Subcutaneous abdominal adipose tissue (tissue), 5 donors: ENCODE measurements around the gene GPC6.

Experiments
- H3K27ac ChIP-seq: one replicate; pipeline ENCODE4 v1.7.0; 2013; ENCODE audit warnings: low read depth, mild to moderate bottlenecking, inconsistent platforms, low read length, moderate library complexity
- H3K27me3 ChIP-seq, 5 donors: one replicate each; pipeline ENCODE4 v1.7.0; 2013; ENCODE audit warnings: low read length in 5 of 5, inconsistent platforms in 1 of 5; ENCODE audit not compliant: control insufficient read depth in 5 of 5, insufficient read depth in 4 of 5
- H3K36me3 ChIP-seq, 5 donors: one replicate each; pipeline ENCODE4 v1.7.0; 2013; ENCODE audit warnings: low read length in 5 of 5; ENCODE audit not compliant: control insufficient read depth in 5 of 5, insufficient read depth in 5 of 5
- H3K4me1 ChIP-seq, 5 donors: one replicate each; pipeline ENCODE4 v1.7.0; 2013; ENCODE audit warnings: low read length in 5 of 5, mild to moderate bottlenecking in 3 of 5, moderate library complexity in 1 of 5; ENCODE audit not compliant: control insufficient read depth in 5 of 5, insufficient read depth in 5 of 5
- H3K4me3 ChIP-seq, 5 donors: one replicate each; pipeline ENCODE4 v1.7.0; 2013; ENCODE audit warnings: low read length in 5 of 5, low read depth in 1 of 5
- H3K9ac ChIP-seq, 5 donors: one replicate each; pipeline ENCODE4 v1.7.0; 2013; ENCODE audit warnings: low read length in 5 of 5, mild to moderate bottlenecking in 4 of 5, moderate library complexity in 3 of 5
- H3K9me3 ChIP-seq, 5 donors: one replicate each; pipeline ENCODE4 v1.7.0; 2013; ENCODE audit warnings: low read length in 5 of 5; ENCODE audit not compliant: control insufficient read depth in 5 of 5
- donor health status: healthy.
- donor health status: healthy.
- donor health status: healthy.
- donor health status: healthy.
- donor health status: healthy.

GPC6 gene

DNA sequence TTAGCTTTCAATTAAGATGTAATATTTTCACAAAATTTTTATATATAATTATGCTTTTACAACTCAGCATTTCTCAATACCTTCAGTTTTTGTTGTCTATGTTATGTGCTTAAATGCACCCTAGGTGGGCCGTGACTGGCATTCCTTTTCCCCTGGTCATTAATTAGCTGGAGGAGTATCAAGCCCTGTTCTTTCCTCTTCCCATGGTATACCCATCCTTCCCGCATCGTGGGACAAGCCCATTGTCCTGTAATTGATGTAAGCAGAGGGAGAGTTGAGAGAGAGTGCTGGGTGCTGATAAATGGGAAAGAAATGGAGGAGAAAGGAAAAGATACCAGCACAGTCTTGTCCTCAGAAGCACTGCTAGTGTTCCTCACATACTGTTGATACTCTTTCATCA, 591.7 kb downstream of the GPC6 start:
- Histone ChIP-seq H3K36me3 (no peaks in the 10 kb centered on the region), H3K27ac (no peak overlapping the region), H3K4me3 (no peak overlapping the region), H3K27me3 (no peaks in the 10 kb centered on the region), H3K9me3 (no peaks in the 10 kb centered on the region), H3K9ac (no peak overlapping the region), H3K4me1 (no peaks in the 10 kb centered on the region)

DNA sequence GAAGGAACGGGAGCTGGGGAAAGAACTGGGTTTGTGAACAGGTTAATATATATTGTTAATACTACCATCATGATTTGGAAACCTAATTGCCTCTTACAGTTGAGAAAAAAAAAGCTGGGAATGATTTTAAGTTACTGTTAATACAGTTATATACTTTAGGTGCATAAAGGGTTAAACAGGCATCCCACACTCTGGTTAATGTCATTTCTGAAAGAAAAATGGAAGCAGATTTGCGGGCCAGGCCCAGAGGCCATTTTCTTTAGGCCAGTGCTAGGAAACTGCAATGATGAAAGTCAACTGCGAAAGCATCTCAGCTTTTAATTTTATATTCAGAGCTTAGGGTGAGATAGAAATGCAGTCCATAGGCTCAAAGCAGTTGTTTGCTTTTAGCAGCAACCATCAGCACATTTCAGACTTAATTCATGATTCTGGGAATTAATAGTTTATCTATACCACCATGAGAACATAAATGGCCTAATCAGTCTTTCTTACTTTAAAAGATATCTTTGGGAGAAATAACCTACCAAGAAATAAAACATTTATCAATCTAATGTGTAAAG, 592.8 kb downstream of the GPC6 start:
- H3K36me3 ChIP-seq, result no peaks in the 10 kb centered on the region
- H3K9ac ChIP-seq, result no peak overlapping the region
- no peak overlapping the region for H3K27ac ChIP-seq
- no peaks in the 10 kb centered on the region for H3K4me1 ChIP-seq
- H3K4me3 ChIP-seq, result no peak overlapping the region
- no peaks in the 10 kb centered on the region for H3K9me3 ChIP-seq
- H3K27me3 ChIP-seq, result no peaks in the 10 kb centered on the region

DNA sequence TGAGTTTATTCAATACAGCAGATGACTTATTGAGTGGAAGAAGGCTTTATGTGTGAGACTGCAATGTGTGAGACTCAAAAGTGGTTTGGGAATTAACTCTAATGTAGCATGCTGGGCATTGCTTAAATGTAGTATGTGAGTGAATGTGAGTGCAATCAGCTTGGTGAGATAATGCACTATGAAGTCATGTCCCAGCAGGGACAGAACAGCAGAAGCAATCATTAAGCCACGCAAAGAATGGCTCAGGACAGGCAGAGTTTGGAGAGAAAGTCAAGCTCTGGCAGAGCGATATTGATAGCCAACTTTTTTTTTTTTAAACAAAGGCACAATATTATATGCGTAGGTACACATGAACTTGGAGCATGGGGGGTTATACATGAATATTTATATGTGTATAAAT, 597.7 kb downstream of the GPC6 start:
- H3K36me3 ChIP-seq, result no peaks in the 10 kb centered on the region
- no peak overlapping the region for H3K27ac ChIP-seq
- H3K4me1 ChIP-seq, result no peaks in the 10 kb centered on the region
- H3K27me3 ChIP-seq, result no peaks in the 10 kb centered on the region
- no peaks in the 10 kb centered on the region for H3K9me3 ChIP-seq
- H3K4me3 ChIP-seq, result no peak overlapping the region
- no peak overlapping the region for H3K9ac ChIP-seq

DNA sequence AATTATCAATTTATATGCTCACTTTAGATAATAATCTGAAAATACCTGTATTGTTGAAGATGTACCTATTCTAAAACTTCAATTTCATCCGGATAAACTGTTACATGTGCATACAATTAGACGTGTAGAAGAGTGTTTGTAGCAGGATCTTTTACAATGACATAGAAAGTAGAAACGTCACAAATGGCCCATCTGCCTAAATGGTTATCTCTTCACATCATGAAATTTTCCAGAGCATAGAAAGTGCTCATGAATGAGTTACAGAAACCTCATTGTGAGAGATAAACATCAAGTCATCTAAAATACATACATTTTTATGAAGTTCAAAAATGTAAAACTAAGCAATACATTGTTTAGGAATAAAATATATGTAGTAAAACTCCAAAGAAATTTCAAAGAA, 607.4 kb downstream of the GPC6 start:
- no peak overlapping the region for H3K9ac ChIP-seq
- no peaks in the 10 kb centered on the region for H3K4me1 ChIP-seq
- no peaks in the 10 kb centered on the region for H3K9me3 ChIP-seq
- H3K27ac ChIP-seq, result no peak overlapping the region
- H3K27me3 ChIP-seq, result no peaks in the 10 kb centered on the region
- H3K36me3 ChIP-seq, result peaks cover 0 to 5% (median 0%) of the 10 kb centered on the region in 5 donors
- H3K4me3 ChIP-seq, result no peak overlapping the region

DNA sequence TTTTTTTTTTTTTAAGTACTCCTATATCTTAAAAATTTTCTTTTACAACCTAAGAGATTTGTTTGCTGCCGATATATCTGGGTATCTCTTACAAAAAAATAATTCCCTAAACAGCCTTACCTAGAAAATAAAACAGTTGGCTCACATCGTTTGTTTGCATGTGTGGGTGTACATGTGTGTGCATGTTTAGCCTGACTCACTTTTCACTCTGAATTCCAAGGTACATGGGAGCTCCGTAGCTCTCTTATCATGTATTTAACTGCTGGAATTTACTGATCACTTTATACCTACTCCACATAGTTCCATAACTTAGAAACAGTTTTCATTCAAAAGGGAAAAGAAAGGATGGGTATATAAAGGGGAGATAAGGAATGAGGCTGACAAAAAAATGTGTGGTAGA, 616.5 kb downstream of the GPC6 start:
- H3K9ac ChIP-seq, result no peak overlapping the region
- H3K27ac ChIP-seq, result no peak overlapping the region
- no peaks in the 10 kb centered on the region for H3K4me1 ChIP-seq
- no peaks in the 10 kb centered on the region for H3K9me3 ChIP-seq
- no peak overlapping the region for H3K4me3 ChIP-seq
- H3K36me3 ChIP-seq, result no peaks in the 10 kb centered on the region
- no peaks in the 10 kb centered on the region for H3K27me3 ChIP-seq

DNA sequence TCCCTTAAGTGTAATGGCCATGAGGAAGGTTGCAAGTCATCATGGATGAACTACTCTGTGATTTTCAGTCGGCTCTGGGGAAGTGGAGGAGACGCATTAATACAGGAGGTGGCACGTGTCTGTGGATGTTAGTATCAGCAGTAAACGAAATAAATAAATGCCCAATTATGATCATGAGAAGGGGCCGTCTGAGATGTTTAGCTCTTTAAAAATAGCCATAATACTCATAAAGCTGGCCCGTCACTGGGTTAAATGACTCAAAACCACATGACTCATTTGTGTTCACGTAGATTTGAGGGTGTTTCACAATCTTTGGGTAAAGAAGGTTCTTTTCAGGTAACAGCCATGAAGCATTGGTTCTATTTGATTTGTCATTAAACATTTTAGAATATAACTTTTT, 620.6 kb downstream of the GPC6 start:
- no peak overlapping the region for H3K4me3 ChIP-seq
- H3K27ac ChIP-seq, result no peak overlapping the region
- no peaks in the 10 kb centered on the region for H3K27me3 ChIP-seq
- no peaks in the 10 kb centered on the region for H3K36me3 ChIP-seq
- H3K9ac ChIP-seq, result no peak overlapping the region
- H3K9me3 ChIP-seq, result no peaks in the 10 kb centered on the region
- no peaks in the 10 kb centered on the region for H3K4me1 ChIP-seq

DNA sequence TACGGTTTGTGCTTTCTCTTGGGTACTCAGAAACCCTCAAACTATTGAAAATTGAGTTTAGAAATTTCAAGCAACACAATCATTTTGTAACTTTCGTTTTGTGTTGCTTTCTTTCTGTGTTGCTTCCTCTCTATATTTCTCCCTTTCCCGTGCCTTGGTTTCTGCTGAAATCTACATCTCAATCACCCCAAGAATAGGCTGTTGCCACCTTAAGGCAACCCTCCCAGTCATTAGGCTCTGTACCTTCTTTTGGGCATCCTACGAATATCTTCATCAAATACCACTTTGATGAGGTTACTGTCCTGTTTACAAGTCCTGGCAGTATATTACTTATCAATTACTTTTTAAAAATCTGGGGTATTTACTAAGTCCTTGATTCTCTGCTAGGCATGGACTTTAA, 621.6 kb downstream of the GPC6 start:
- Histone ChIP-seq H3K9ac (no peak overlapping the region), H3K27ac (no peak overlapping the region), H3K4me1 (no peaks in the 10 kb centered on the region), H3K36me3 (no peaks in the 10 kb centered on the region), H3K4me3 (no peak overlapping the region), H3K27me3 (no peaks in the 10 kb centered on the region), H3K9me3 (no peaks in the 10 kb centered on the region)

DNA sequence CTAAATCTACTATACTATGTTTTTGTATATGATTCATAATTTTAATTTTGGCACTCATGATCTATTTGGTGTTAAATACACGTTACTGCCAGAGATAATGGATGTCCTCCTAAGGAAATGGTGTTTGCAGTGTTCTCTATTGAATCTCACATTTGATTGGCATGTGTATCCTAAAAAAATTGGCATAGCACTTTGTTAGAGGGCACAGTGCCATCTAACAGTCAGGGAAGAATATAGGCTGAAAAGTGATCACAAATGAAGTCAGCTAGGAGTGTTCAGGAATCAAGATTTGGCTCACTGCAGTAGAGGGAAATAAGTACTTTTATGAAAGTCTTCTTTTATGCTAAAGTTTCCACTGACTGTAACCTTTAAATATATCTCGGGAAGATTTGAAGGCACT, 624.6 kb downstream of the GPC6 start:
- Histone ChIP-seq H3K9me3 (no peaks in the 10 kb centered on the region), H3K4me1 (no peaks in the 10 kb centered on the region), H3K9ac (no peak overlapping the region), H3K36me3 (no peaks in the 10 kb centered on the region), H3K27ac (no peak overlapping the region), H3K27me3 (no peaks in the 10 kb centered on the region), H3K4me3 (no peak overlapping the region)

DNA sequence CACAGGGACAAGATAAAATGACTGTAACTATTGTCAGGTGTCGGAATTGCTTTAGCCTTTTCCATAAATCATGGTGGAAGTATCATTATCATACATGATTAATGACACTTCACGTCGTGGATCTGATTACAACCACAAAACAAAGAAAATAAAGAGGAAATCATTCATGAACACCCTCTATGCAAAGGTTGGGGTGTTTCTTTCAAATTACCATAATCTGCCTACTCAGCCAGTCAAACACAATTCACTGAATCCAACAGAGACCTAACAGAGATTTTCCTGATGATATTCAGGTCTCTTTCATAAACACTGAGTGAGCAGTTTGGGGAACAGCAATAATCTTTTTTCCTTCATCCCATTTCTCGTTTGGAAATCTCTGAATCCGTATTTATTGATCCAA, 627.3 kb downstream of the GPC6 start:
- Histone ChIP-seq H3K36me3 (no peaks in the 10 kb centered on the region), H3K4me3 (no peak overlapping the region), H3K27me3 (no peaks in the 10 kb centered on the region), H3K9me3 (no peaks in the 10 kb centered on the region), H3K27ac (no peak overlapping the region), H3K9ac (no peak overlapping the region), H3K4me1 (no peaks in the 10 kb centered on the region)

DNA sequence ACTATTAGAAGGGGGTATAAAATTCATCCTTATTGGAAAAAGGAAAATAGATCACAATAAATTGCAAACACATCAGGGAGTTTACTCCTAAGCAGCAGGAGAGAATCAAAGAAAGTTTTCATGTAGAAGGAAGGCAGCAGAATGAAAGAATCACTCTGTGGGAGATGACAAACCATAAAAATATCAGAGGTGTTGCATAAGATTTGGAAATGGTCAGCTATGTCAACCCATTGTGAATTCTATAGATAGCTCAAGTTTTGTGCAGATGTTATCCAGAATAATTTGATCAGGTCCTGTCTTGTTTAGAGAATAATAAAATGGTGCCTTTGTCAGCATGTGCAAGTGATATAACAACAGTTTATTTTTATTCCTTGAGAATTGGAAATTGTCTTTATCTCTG, 630.5 kb downstream of the GPC6 start:
- Histone ChIP-seq H3K9ac (no peak overlapping the region), H3K4me1 (no peaks in the 10 kb centered on the region), H3K9me3 (no peaks in the 10 kb centered on the region), H3K27ac (no peak overlapping the region), H3K27me3 (no peaks in the 10 kb centered on the region), H3K36me3 (no peaks in the 10 kb centered on the region), H3K4me3 (no peak overlapping the region)

DNA sequence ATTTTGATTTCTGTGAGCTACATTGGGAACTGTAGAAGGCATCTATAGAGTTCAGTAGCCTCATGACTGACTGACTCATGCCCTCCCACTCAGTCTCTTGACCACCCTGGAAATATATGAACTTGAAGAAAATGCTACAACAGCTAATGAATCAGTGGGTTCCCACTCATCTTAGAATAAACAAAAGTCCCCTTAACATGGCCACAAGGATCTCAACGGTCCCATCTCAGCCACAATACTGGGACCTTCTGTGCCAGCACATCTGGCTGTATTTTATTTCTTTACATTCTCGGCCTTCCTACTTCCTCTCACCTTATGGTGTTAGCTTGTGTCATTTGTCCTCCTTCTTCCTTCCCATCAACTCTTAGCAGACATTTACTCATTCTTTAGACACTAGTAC, 633.1 kb downstream of the GPC6 start:
- no peaks in the 10 kb centered on the region for H3K9me3 ChIP-seq
- no peaks in the 10 kb centered on the region for H3K36me3 ChIP-seq
- H3K4me1 ChIP-seq, result no peaks in the 10 kb centered on the region
- no peak overlapping the region for H3K9ac ChIP-seq
- no peaks in the 10 kb centered on the region for H3K27me3 ChIP-seq
- no peak overlapping the region for H3K27ac ChIP-seq
- H3K4me3 ChIP-seq, result no peak overlapping the region
